IgD-negative memory B cell (primary cell): Measurements from ENCODE around the gene C11orf58. TPM values are rescaled to one million over a fixed set of nuclear protein-coding genes. Genes with fewer than 3 reads are reported as not detected.

Source experiments
- H3K27ac Mint-ChIP-seq, 3 donors: one replicate each; pipeline ENCODE4 v1.8.0; 2020 to 2022; ENCODE audit warnings: mild to moderate bottlenecking in 3 of 3, mixed read lengths in 3 of 3, moderate library complexity in 1 of 3
- H3K27me3 Mint-ChIP-seq: one replicate; pipeline ENCODE4 v1.8.0; 2021; ENCODE audit warnings: mixed read lengths
- H3K36me3 Mint-ChIP-seq: one replicate; pipeline ENCODE4 v1.8.0; 2020; ENCODE audit warnings: mild to moderate bottlenecking, mixed read lengths
- H3K4me1 Mint-ChIP-seq, 3 donors: one replicate each; pipeline ENCODE4 v1.8.0; 2020 to 2022; ENCODE audit warnings: mixed read lengths in 3 of 3, mild to moderate bottlenecking in 1 of 3
- H3K4me3 Mint-ChIP-seq, 4 donors: one replicate each; pipeline ENCODE4 v1.8.0; 2020 to 2022; ENCODE audit warnings: mild to moderate bottlenecking in 4 of 4, mixed read lengths in 4 of 4, moderate library complexity in 3 of 4
- H3K9me3 Mint-ChIP-seq, 3 donors: one replicate each; pipeline ENCODE4 v1.8.0; 2020 to 2021; ENCODE audit warnings: mixed read lengths in 3 of 3, mild to moderate bottlenecking in 1 of 3
- polyA plus RNA-seq: library from polyadenylated mRNA; unstranded; fragments of 300-500 nt; fragmentation: Illumina TruSeq; gene quantifications from one replicate; pipeline ENCODE4 v1.2.3, GENCODE V29; 2021

Gene C11orf58
- polyA plus RNA-seq, 1 donor from 2014 or later = 169 TPM

GRCh38 chr11:16799221-16799620, 60.8 kb downstream of the C11orf58 start:
- no peaks in the 10 kb centered on the region for H3K9me3 Mint-ChIP-seq
- H3K27ac Mint-ChIP-seq = no peak overlapping the region

DNA sequence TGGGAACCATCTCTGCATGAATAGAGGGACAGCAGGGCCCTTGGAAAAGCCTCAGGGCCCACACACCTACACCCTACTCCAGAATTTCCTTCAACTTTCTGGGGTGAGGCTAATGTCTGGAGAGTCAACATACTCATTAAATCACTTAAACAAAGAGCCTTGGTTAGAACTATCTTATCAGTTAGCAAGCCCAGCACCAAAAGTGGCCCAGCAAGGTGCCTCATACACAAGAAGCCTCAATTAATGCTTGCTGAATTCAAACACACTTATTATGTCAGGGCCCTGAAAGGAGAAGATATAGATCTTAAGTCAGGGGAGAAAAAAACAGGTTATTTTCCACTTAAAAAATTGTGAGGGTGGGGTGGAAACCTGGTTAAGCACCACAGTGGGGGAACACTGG, 61.4 kb downstream of the C11orf58 start:
- H3K9me3 Mint-ChIP-seq = no peaks in the 10 kb centered on the region
- H3K27ac Mint-ChIP-seq = no peak overlapping the region
- peaks cover under 1% of the 10 kb centered on the region for H3K27me3 Mint-ChIP-seq
- H3K36me3 Mint-ChIP-seq = peaks cover under 1% of the 10 kb centered on the region
- no peaks in the 10 kb centered on the region for H3K4me1 Mint-ChIP-seq
- H3K4me3 Mint-ChIP-seq = no peak overlapping the region

More at GRCh38 chr11:16799221-16799620, 60.8 kb downstream of the C11orf58 start:
- no peaks in the 10 kb centered on the region for H3K4me1 Mint-ChIP-seq
- H3K36me3 Mint-ChIP-seq = peaks cover 2% of the 10 kb centered on the region
- no peak overlapping the region for H3K4me3 Mint-ChIP-seq
- H3K27me3 Mint-ChIP-seq = peaks cover 3% of the 10 kb centered on the region

- Mint-ChIP-seq H3K36me3 (no peaks in the 10 kb centered on the region), H3K27ac (no peak overlapping the region), H3K9me3 (no peaks in the 10 kb centered on the region), H3K4me3 (no peak overlapping the region), H3K27me3 (no peaks in the 10 kb centered on the region), H3K4me1 (no peaks in the 10 kb centered on the region)
These were observed 61.9 kb downstream of the C11orf58 start for GRCh38 chr11:16800382-16800781.

DNA sequence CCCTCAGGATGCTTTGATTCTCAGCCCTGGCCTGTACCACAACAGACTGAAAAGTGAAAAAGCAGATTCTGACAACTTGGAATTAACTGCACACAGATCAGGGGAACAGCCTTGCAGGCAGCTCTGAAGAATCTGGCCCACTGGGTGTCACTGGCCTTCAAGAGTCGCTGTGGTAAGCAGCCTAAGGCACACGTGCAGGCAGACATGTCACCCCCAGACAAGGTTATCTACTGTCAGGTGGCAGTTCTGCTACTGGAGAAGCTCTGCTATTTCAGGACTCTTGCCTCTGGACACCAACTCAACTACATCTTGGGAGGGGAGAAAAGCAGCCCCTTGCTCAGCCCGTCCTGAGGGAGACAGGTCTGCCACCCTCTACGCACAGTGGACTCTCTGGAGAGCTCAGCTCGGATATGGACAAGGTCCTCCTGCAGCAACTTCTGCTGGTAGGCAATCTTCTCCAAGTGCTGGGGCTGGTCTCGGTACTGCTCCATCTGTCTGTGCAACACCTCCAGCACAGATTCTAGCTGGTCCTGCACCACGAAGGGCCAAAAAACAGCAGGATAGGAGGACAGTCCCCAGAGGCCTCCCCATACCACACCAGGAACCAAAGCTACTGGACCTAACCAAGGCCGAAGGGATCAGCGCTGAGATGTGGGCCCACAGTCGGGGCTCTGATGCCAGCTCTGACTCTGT, 63.0 kb downstream of the C11orf58 start:
- Mint-ChIP-seq H3K4me3 (no peak overlapping the region), H3K27me3 (no peaks in the 10 kb centered on the region), H3K4me1 (no peaks in the 10 kb centered on the region), H3K27ac (no peak overlapping the region), H3K36me3 (no peaks in the 10 kb centered on the region), H3K9me3 (no peaks in the 10 kb centered on the region)

DNA sequence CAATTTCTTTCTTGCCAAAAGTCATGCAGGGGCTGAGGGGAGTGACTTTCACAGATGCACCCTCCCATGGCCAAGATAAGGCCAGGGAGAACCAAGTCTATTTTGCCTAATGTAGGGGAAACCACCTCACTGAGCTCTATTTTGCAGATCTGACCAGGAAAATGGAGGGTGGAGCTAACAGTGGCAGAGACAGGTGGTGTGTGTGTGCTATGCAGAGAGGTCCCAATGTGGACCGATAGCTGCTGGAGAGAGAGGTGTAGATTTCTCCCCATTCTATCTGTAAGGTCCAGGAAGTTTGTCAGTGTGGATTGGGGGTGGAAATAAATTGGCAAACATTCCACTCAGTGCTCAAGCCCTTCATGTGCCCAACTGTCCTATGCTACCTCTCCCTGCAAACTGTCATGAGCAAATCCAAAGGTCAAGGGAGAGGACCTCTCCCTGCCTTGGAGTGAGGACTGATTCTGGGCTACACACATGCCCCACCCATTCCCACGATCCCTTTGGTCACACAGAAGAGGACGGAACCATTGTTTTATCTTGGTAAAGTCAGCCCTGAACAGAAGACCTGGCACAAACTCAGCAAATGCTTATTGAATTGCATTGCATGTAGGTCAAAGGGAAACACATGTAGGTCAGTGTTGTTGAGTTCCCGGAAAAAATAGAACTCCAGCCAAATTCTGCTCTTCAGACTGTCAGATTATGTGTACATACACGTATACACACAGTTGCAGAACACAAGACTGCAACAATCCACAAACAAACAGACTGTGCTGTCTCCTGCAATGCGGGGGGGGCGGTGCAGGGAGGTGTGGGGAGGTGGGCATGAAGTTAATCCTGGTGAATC, 65.9 kb downstream of the C11orf58 start:
- Mint-ChIP-seq H3K27me3 (no peaks in the 10 kb centered on the region), H3K9me3 (no peaks in the 10 kb centered on the region), H3K4me3 (no peak overlapping the region), H3K36me3 (no peaks in the 10 kb centered on the region), H3K27ac (no peak overlapping the region), H3K4me1 (no peaks in the 10 kb centered on the region)

GRCh38 chr11:16805938-16806337, 67.5 kb downstream of the C11orf58 start:
- H3K4me3 Mint-ChIP-seq = no peak overlapping the region
- H3K4me1 Mint-ChIP-seq = no peaks in the 10 kb centered on the region
- no peaks in the 10 kb centered on the region for H3K9me3 Mint-ChIP-seq
- peaks cover 2% of the 10 kb centered on the region for H3K27me3 Mint-ChIP-seq
- H3K36me3 Mint-ChIP-seq = no peaks in the 10 kb centered on the region
- no peak overlapping the region for H3K27ac Mint-ChIP-seq

DNA sequence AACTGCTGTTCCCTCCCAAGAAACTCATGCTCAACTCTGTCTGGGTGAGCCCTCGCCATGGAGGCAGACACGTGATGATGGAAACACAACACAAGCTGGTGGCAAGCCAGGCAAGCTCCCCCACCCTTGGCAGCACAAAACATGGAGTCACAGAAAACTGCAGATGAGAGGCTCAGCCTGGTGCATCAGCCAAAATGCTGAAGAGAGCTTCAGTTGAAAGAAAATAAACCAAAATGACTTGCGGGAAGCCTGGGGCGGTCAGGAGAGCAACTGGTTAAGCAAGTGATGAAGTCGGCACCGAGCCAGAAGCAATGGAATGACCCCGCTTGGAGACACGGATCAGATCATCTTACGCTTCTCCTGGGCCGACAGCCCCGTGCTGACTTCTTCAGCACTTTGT, 68.3 kb downstream of the C11orf58 start:
- Mint-ChIP-seq H3K27me3 (peaks cover 2% of the 10 kb centered on the region), H3K9me3 (no peaks in the 10 kb centered on the region), H3K27ac (no peak overlapping the region), H3K4me3 (no peak overlapping the region), H3K36me3 (no peaks in the 10 kb centered on the region), H3K4me1 (no peaks in the 10 kb centered on the region)

DNA sequence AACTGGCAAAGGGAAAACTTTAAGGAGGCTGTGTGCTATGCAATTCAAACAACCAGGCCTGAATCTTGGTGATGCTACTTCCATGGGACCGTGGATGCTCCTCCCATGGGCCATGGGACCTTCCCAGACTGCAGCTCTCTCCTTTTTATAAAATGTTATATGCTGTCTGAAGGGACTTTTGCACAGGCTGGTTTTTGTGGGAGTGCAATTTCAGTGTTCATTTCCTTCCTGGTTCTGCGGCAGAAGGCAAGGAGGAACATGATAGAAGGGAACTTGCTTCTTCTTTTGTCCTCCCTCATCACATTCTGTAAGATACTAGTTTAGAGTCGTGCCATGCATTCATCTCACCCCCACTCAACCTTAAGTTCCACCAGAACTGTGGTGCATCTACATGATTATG, 68.9 kb downstream of the C11orf58 start:
- Mint-ChIP-seq H3K9me3 (no peaks in the 10 kb centered on the region), H3K27me3 (peaks cover 2% of the 10 kb centered on the region), H3K27ac (no peak overlapping the region), H3K36me3 (no peaks in the 10 kb centered on the region), H3K4me3 (no peak overlapping the region), H3K4me1 (no peaks in the 10 kb centered on the region)
